Stimulated activated CD8-positive, alpha-beta memory T cell treated with anti-CD3 and anti-CD28 coated beads, Interleukin-12 subunit alpha, Interleukin-12 subunit beta, amount 100 ng/mL, for 4 hours (primary cell): ENCODE measurements around the gene DNTT.

Source experiments
- DNase-seq: peaks from one replicate; pipeline ENCODE4 v3.0.0-alpha.2; 2020; ENCODE audit warnings: low read depth

The DNTT gene

GRCh38 chr10:96344178-96344577 is 39.9 kb downstream of the DNTT start:
- DNase-seq = no peak

GRCh38 chr10:96345222-96345621 is 41.0 kb downstream of the DNTT start:
- no peak for DNase-seq

- DNase-seq = no peak
Measured at GRCh38 chr10:96346295-96346694, 42.1 kb downstream of the DNTT start.

GRCh38 chr10:96352027-96352426 is 47.8 kb downstream of the DNTT start:
- no peak for DNase-seq

- no peak for DNase-seq
Measured at GRCh38 chr10:96352582-96352981, 48.3 kb downstream of the DNTT start.

- DNase-seq = no peak
Measured at GRCh38 chr10:96357038-96357620, 52.9 kb downstream of the DNTT start.

- DNase-seq = no peak
Measured at GRCh38 chr10:96358851-96359540, 54.8 kb downstream of the DNTT start, which contains the start of gene OPALIN. Gene OPALIN (minus strand): TSS chr10:96359002. CDS start chr10:96358896, 106 bp downstream.

- DNase-seq = no peak
Measured at GRCh38 chr10:96359616-96360015, 55.4 kb downstream of the DNTT start.

GRCh38 chr10:96360331-96360730 is 56.1 kb downstream of the DNTT start:
- DNase-seq = no peak

- DNase-seq = no peak
Measured at GRCh38 chr10:96360766-96361165, 56.5 kb downstream of the DNTT start.

GRCh38 chr10:96365571-96365970 is 61.3 kb downstream of the DNTT start:
- DNase-seq = no peak

- DNase-seq = no peak
Measured at GRCh38 chr10:96366508-96366907, 62.3 kb downstream of the DNTT start.

- no peak for DNase-seq
Measured at GRCh38 chr10:96367470-96367869, 63.2 kb downstream of the DNTT start.

GRCh38 chr10:96368971-96369370 is 64.7 kb downstream of the DNTT start:
- no peak for DNase-seq

- DNase-seq = no peak
Measured at GRCh38 chr10:96369890-96370583, 65.8 kb downstream of the DNTT start.

- DNase-seq = peak; percentile 13
Measured at GRCh38 chr10:96370584-96371157, 66.4 kb downstream of the DNTT start.

- no peak for DNase-seq
Measured at GRCh38 chr10:96371356-96371755, 67.1 kb downstream of the DNTT start.

GRCh38 chr10:96374004-96374403 is 69.8 kb downstream of the DNTT start:
- DNase-seq = no peak

GRCh38 chr10:96374639-96374984 is 70.4 kb downstream of the DNTT start:
- DNase-seq = no peak

- DNase-seq = peak; percentile 33
Measured at GRCh38 chr10:96374985-96375830, 71.0 kb downstream of the DNTT start.

- no peak for DNase-seq
Measured at GRCh38 chr10:96376483-96376882, 72.2 kb downstream of the DNTT start.

- DNase-seq = no peak
Measured at GRCh38 chr10:96377816-96378294, 73.6 kb downstream of the DNTT start.
